Measurements from ENCODE around the gene NDST1.

GRCh38 chr5:150523472-150524350 is 15.8 kb downstream of the NDST1 start:
- TF ChIP-seq CTCF (IDR thresholded peaks at IDR 0.05 in 4 of 5, conservative IDR thresholded peaks at IDR 0.05 in 1 of 5), result peak; percentile 52 to 70 (median 62)
- no peak for TF ChIP-seq POLR2A (IDR thresholded peaks at IDR 0.05)

All from gastrocnemius medialis (tissue), 4 donors.